Peyer's patch (tissue), 4 donors: ENCODE data around the gene CLASP1.

Experiments
- POLR2A ChIP-seq, 2 donors: fragments of 450-650 bp; IDR thresholded peaks; one replicate each; pipeline ENCODE4 v1.5.1; 2017; ENCODE audit warnings: antibody characterized with exemption in 2 of 2, mild to moderate bottlenecking in 2 of 2, moderate library complexity in 2 of 2
- TF ChIP-seq, protein P1 (sequence below), 6 experiments: fragments of 450-650 bp in 4 of 6; fragments of 200-600 bp in 2 of 6; sonication (generic) in 1 of 6; IDR thresholded peaks; one replicate each; pipeline ENCODE4 v1.5.1; 2017 to 2019; ENCODE audit warnings: antibody characterized with exemption in 6 of 6, mild to moderate bottlenecking in 3 of 6, moderate library complexity in 1 of 6

DNA sequence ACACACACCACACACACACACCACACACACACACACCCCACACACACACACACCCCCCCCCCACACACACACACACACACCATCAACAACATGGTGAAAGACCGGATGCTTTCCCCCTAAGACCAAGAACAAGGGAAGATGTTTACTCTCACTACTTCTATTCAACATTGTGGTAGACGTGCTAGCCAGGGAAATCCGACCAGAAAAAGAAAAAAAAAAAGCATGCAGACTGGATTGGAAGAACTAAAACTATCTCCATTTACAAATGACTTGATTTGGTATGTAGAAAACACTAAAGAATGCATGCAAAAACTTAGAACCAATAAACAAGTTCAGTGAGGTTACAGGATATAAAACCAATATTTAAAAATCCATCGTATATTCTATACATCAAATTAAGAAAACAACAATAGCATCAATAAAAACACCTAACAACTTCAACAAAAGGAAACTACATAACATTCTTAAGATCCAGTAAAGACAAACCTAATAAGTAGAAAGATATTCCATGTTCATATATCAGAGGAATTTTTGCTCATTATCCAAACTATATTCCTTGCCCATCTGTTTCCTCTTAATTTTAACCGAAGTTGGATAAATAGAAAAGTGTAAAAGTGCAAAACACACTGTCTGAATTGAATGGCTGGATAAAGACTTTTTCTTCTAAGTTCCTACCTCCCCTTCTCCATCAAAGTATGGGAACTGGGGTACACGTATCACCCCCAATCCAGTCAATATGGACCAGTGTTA, 170.1 kb downstream of the CLASP1 start:
- no peak for TF ChIP-seq POLR2A (IDR thresholded peaks at IDR 0.05)
- TF ChIP-seq, protein P1, sequence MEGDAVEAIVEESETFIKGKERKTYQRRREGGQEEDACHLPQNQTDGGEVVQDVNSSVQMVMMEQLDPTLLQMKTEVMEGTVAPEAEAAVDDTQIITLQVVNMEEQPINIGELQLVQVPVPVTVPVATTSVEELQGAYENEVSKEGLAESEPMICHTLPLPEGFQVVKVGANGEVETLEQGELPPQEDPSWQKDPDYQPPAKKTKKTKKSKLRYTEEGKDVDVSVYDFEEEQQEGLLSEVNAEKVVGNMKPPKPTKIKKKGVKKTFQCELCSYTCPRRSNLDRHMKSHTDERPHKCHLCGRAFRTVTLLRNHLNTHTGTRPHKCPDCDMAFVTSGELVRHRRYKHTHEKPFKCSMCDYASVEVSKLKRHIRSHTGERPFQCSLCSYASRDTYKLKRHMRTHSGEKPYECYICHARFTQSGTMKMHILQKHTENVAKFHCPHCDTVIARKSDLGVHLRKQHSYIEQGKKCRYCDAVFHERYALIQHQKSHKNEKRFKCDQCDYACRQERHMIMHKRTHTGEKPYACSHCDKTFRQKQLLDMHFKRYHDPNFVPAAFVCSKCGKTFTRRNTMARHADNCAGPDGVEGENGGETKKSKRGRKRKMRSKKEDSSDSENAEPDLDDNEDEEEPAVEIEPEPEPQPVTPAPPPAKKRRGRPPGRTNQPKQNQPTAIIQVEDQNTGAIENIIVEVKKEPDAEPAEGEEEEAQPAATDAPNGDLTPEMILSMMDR (IDR thresholded peaks at IDR 0.05) = no peak
